Hematopoietic multipotent progenitor cell treated with erythropoietin and hydrocortisone succinate and interleukin-3 and kit ligand, for 8 days (in vitro differentiated cells): ENCODE results near the gene C1QTNF4.
A peak's percentile ranks its signal among the peaks of the same experiment; 100 is the strongest.
"Not testable (repeated sequence)": the region's sequence is repeated elsewhere in the genome, so short reads cannot be mapped to it uniquely, and the experiment has no call there.

Experiments
- DNase-seq: peaks from one replicate; pipeline ENCODE4 v3.0.0-alpha.2; 2015

The C1QTNF4 gene

GRCh38 chr11:47564933-47565339 is 29.3 kb downstream of the C1QTNF4 start:
- DNase-seq, result no peak

- not testable (repeated sequence) for DNase-seq
These were observed 29.8 kb downstream of the C1QTNF4 start for GRCh38 chr11:47564366-47564765.

- DNase-seq, result not testable (repeated sequence)
These were observed 31.8 kb downstream of the C1QTNF4 start for GRCh38 chr11:47562393-47562792.

GRCh38 chr11:47560426-47560825 is 33.8 kb downstream of the C1QTNF4 start:
- no peak for DNase-seq

- DNase-seq, result no peak
These were observed 35.5 kb downstream of the C1QTNF4 start for GRCh38 chr11:47558695-47559094.

- not testable (repeated sequence) for DNase-seq
These were observed 37.2 kb downstream of the C1QTNF4 start for GRCh38 chr11:47557004-47557403.

- DNase-seq, result no peak
These were observed 40.8 kb downstream of the C1QTNF4 start for GRCh38 chr11:47553406-47553743.

GRCh38 chr11:47552566-47553405 is 41.4 kb downstream of the C1QTNF4 start, which contains the start of gene CELF1:
Gene CELF1 (minus strand): TSS chr11:47553132. CDS start chr11:47499523, 53,609 bp downstream.
- DNase-seq, result peak; percentile 93

- DNase-seq, result peak; percentile 23
These were observed 42.1 kb downstream of the C1QTNF4 start for GRCh38 chr11:47552056-47552565.

GRCh38 chr11:47551086-47551485 is 43.1 kb downstream of the C1QTNF4 start:
- DNase-seq, result peak; percentile 54

GRCh38 chr11:47550288-47551047 is 43.7 kb downstream of the C1QTNF4 start:
- no peak for DNase-seq

- DNase-seq, result not testable (repeated sequence)
These were observed 47.9 kb downstream of the C1QTNF4 start for GRCh38 chr11:47546274-47546673.

- DNase-seq, result no peak
These were observed 48.9 kb downstream of the C1QTNF4 start for GRCh38 chr11:47545298-47545697.

GRCh38 chr11:47541070-47541469 is 53.1 kb downstream of the C1QTNF4 start:
- no peak for DNase-seq

GRCh38 chr11:47539681-47540039 is 54.6 kb downstream of the C1QTNF4 start:
- DNase-seq, result no peak
